Gastroesophageal sphincter (tissue), 3 donors: ENCODE data around the gene FAM43A.

Experiments
- EP300 ChIP-seq: sonication (generic); formaldehyde crosslinking; IDR thresholded peaks from one replicate; pipeline ENCODE4 v1.6.1; 2017; ENCODE audit warnings: antibody characterized with exemption, mild to moderate bottlenecking
- POLR2A ChIP-seq, 2 donors: fragments of 450-650 bp; IDR thresholded peaks; one replicate each; pipeline ENCODE4 v1.6.1; 2017; ENCODE audit warnings: antibody characterized with exemption in 2 of 2, mild to moderate bottlenecking in 2 of 2, moderate library complexity in 1 of 2
- POLR2AphosphoS5 ChIP-seq: sonication (generic); formaldehyde crosslinking; IDR thresholded peaks from one replicate; pipeline ENCODE4 v1.6.1; 2017; ENCODE audit warnings: antibody characterized with exemption
- TF ChIP-seq, protein P1 (sequence below), 4 experiments: fragments of 200-600 bp in 2 of 4; fragments of 450-650 bp in 2 of 4; sonication (generic) in 1 of 4; IDR thresholded peaks; one replicate each; pipeline ENCODE4 v1.5.1; 2017 to 2019; ENCODE audit warnings: antibody characterized with exemption in 4 of 4, mild to moderate bottlenecking in 2 of 4, moderate library complexity in 2 of 4

GRCh38 chr3:194688946-194689345, 3.3 kb downstream of the FAM43A start:
- TF ChIP-seq, protein P1, sequence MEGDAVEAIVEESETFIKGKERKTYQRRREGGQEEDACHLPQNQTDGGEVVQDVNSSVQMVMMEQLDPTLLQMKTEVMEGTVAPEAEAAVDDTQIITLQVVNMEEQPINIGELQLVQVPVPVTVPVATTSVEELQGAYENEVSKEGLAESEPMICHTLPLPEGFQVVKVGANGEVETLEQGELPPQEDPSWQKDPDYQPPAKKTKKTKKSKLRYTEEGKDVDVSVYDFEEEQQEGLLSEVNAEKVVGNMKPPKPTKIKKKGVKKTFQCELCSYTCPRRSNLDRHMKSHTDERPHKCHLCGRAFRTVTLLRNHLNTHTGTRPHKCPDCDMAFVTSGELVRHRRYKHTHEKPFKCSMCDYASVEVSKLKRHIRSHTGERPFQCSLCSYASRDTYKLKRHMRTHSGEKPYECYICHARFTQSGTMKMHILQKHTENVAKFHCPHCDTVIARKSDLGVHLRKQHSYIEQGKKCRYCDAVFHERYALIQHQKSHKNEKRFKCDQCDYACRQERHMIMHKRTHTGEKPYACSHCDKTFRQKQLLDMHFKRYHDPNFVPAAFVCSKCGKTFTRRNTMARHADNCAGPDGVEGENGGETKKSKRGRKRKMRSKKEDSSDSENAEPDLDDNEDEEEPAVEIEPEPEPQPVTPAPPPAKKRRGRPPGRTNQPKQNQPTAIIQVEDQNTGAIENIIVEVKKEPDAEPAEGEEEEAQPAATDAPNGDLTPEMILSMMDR (IDR thresholded peaks at IDR 0.05), result no peak
- TF ChIP-seq POLR2A (IDR thresholded peaks at IDR 0.05) (no peak), POLR2AphosphoS5 (no peak), EP300 (no peak)
